ENCODE data around the gene TAF1B.

Gene TAF1B

GRCh38 chr2:9887513-9887912 is 44.2 kb downstream of the TAF1B start:
- H3K36me3 ChIP-seq (ENCODE audit: insufficient read depth, low read length), result peaks cover 29% of the 10 kb centered on the region
- H3K27me3 ChIP-seq (ENCODE audit: insufficient read depth, low read length), result no peaks in the 10 kb centered on the region
- peaks cover 19% of the 10 kb centered on the region for H3K4me1 ChIP-seq (ENCODE audit: control insufficient read depth, insufficient read depth, low read length, unreplicated experiment)
- no peak overlapping the region for H3K27ac ChIP-seq (ENCODE audit: low read depth, low read length)
- peaks cover 2% of the 10 kb centered on the region for H3K79me2 ChIP-seq (ENCODE audit: control insufficient read depth, insufficient read depth, low read length, unreplicated experiment)
- H2AFZ ChIP-seq (ENCODE audit: low read length, unreplicated experiment), result no peak overlapping the region
- no peak overlapping the region for H3K4me3 ChIP-seq (ENCODE audit: low read depth, low read length)

GRCh38 chr2:9889812-9890261 is 46.6 kb downstream of the TAF1B start:
- H3K27ac ChIP-seq (ENCODE audit: low read depth, low read length), result no peak overlapping the region
- peaks cover 2% of the 10 kb centered on the region for H3K79me2 ChIP-seq (ENCODE audit: control insufficient read depth, insufficient read depth, low read length, unreplicated experiment)
- no peak overlapping the region for H3K4me3 ChIP-seq (ENCODE audit: low read depth, low read length)
- no peak overlapping the region for H2AFZ ChIP-seq (ENCODE audit: low read length, unreplicated experiment)
- H3K27me3 ChIP-seq (ENCODE audit: insufficient read depth, low read length), result no peaks in the 10 kb centered on the region
- peaks cover 14% of the 10 kb centered on the region for H3K4me1 ChIP-seq (ENCODE audit: control insufficient read depth, insufficient read depth, low read length, unreplicated experiment)
- H3K36me3 ChIP-seq (ENCODE audit: insufficient read depth, low read length), result peaks cover 29% of the 10 kb centered on the region

- Histone ChIP-seq H3K36me3 (ENCODE audit: insufficient read depth, low read length) (peaks cover 24% of the 10 kb centered on the region), H3K4me1 (ENCODE audit: control insufficient read depth, insufficient read depth, low read length, unreplicated experiment) (peaks cover 22% of the 10 kb centered on the region), H3K27ac (ENCODE audit: low read depth, low read length) (no peak overlapping the region), H3K4me3 (ENCODE audit: low read depth, low read length) (no peak overlapping the region), H3K79me2 (ENCODE audit: control insufficient read depth, insufficient read depth, low read length, unreplicated experiment) (no peaks in the 10 kb centered on the region), H3K27me3 (ENCODE audit: insufficient read depth, low read length) (no peaks in the 10 kb centered on the region), H2AFZ (ENCODE audit: low read length, unreplicated experiment) (no peak overlapping the region)
Measured at GRCh38 chr2:9892236-9892635, 49.0 kb downstream of the TAF1B start.

- Histone ChIP-seq H3K36me3 (ENCODE audit: insufficient read depth, low read length) (0 out of 2 replicates have a peak, but pooled peaks cover 6% of the 10 kb centered on the region), H3K4me3 (ENCODE audit: low read depth, low read length) (no peak overlapping the region), H3K27me3 (ENCODE audit: insufficient read depth, low read length) (no peaks in the 10 kb centered on the region), H2AFZ (ENCODE audit: low read length, unreplicated experiment) (no peak overlapping the region), H3K27ac (ENCODE audit: low read depth, low read length) (peak overlapping the region; percentile 84), H3K4me1 (ENCODE audit: control insufficient read depth, insufficient read depth, low read length, unreplicated experiment) (peaks cover 35% of the 10 kb centered on the region), H3K79me2 (ENCODE audit: control insufficient read depth, insufficient read depth, low read length, unreplicated experiment) (no peaks in the 10 kb centered on the region)
Measured at GRCh38 chr2:9895669-9896590, 52.7 kb downstream of the TAF1B start.

GRCh38 chr2:9897331-9897737 is 54.1 kb downstream of the TAF1B start:
- H3K27ac ChIP-seq (ENCODE audit: low read depth, low read length), result peak overlapping the region; percentile 84
- H3K4me3 ChIP-seq (ENCODE audit: low read depth, low read length), result peak overlapping the region; percentile 49; the same call in 1 of the 2 replicates
- H3K27me3 ChIP-seq (ENCODE audit: insufficient read depth, low read length), result no peaks in the 10 kb centered on the region
- 0 out of 2 replicates have a peak, but pooled peaks cover under 1% of the 10 kb centered on the region for H3K36me3 ChIP-seq (ENCODE audit: insufficient read depth, low read length)
- H3K79me2 ChIP-seq (ENCODE audit: control insufficient read depth, insufficient read depth, low read length, unreplicated experiment), result no peaks in the 10 kb centered on the region
- H2AFZ ChIP-seq (ENCODE audit: low read length, unreplicated experiment), result no peak overlapping the region
- peaks cover 35% of the 10 kb centered on the region for H3K4me1 ChIP-seq (ENCODE audit: control insufficient read depth, insufficient read depth, low read length, unreplicated experiment)

- H2AFZ ChIP-seq (ENCODE audit: low read length, unreplicated experiment), result no peak overlapping the region
- H3K27me3 ChIP-seq (ENCODE audit: insufficient read depth, low read length), result no peaks in the 10 kb centered on the region
- H3K79me2 ChIP-seq (ENCODE audit: control insufficient read depth, insufficient read depth, low read length, unreplicated experiment), result no peaks in the 10 kb centered on the region
- peak overlapping the region; percentile 84 for H3K27ac ChIP-seq (ENCODE audit: low read depth, low read length)
- H3K36me3 ChIP-seq (ENCODE audit: insufficient read depth, low read length), result no peaks in the 10 kb centered on the region
- H3K4me1 ChIP-seq (ENCODE audit: control insufficient read depth, insufficient read depth, low read length, unreplicated experiment), result peaks cover 35% of the 10 kb centered on the region
- peak overlapping the region; percentile 49; the same call in 1 of the 2 replicates for H3K4me3 ChIP-seq (ENCODE audit: low read depth, low read length)
Measured at GRCh38 chr2:9897846-9898245, 54.6 kb downstream of the TAF1B start.

GRCh38 chr2:9905413-9905812 is 62.1 kb downstream of the TAF1B start:
- no peaks in the 10 kb centered on the region for H3K36me3 ChIP-seq (ENCODE audit: insufficient read depth, low read length)
- H3K4me3 ChIP-seq (ENCODE audit: low read depth, low read length), result no peak overlapping the region
- H3K27me3 ChIP-seq (ENCODE audit: insufficient read depth, low read length), result no peaks in the 10 kb centered on the region
- H3K4me1 ChIP-seq (ENCODE audit: control insufficient read depth, insufficient read depth, low read length, unreplicated experiment), result peaks cover 4% of the 10 kb centered on the region
- H2AFZ ChIP-seq (ENCODE audit: low read length, unreplicated experiment), result no peak overlapping the region
- no peaks in the 10 kb centered on the region for H3K79me2 ChIP-seq (ENCODE audit: control insufficient read depth, insufficient read depth, low read length, unreplicated experiment)
- H3K27ac ChIP-seq (ENCODE audit: low read depth, low read length), result no peak overlapping the region

- Histone ChIP-seq H3K27ac (ENCODE audit: low read depth, low read length) (no peak overlapping the region), H3K79me2 (ENCODE audit: control insufficient read depth, insufficient read depth, low read length, unreplicated experiment) (no peaks in the 10 kb centered on the region), H3K4me3 (ENCODE audit: low read depth, low read length) (no peak overlapping the region), H3K36me3 (ENCODE audit: insufficient read depth, low read length) (peaks cover 7% of the 10 kb centered on the region; the same call in 1 of the 2 replicates), H3K4me1 (ENCODE audit: control insufficient read depth, insufficient read depth, low read length, unreplicated experiment) (peaks cover 4% of the 10 kb centered on the region), H3K27me3 (ENCODE audit: insufficient read depth, low read length) (no peaks in the 10 kb centered on the region), H2AFZ (ENCODE audit: low read length, unreplicated experiment) (no peak overlapping the region)
Measured at GRCh38 chr2:9907402-9907801, 64.1 kb downstream of the TAF1B start.

GRCh38 chr2:9908639-9909038 is 65.4 kb downstream of the TAF1B start:
- Histone ChIP-seq H3K4me3 (ENCODE audit: low read depth, low read length) (no peak overlapping the region), H3K36me3 (ENCODE audit: insufficient read depth, low read length) (peaks cover 7% of the 10 kb centered on the region; the same call in 1 of the 2 replicates), H3K27me3 (ENCODE audit: insufficient read depth, low read length) (no peaks in the 10 kb centered on the region), H3K27ac (ENCODE audit: low read depth, low read length) (no peak overlapping the region), H3K4me1 (ENCODE audit: control insufficient read depth, insufficient read depth, low read length, unreplicated experiment) (peaks cover 4% of the 10 kb centered on the region), H2AFZ (ENCODE audit: low read length, unreplicated experiment) (no peak overlapping the region), H3K79me2 (ENCODE audit: control insufficient read depth, insufficient read depth, low read length, unreplicated experiment) (no peaks in the 10 kb centered on the region)

GRCh38 chr2:9909106-9909505 is 65.8 kb downstream of the TAF1B start:
- H3K4me1 ChIP-seq (ENCODE audit: control insufficient read depth, insufficient read depth, low read length, unreplicated experiment), result peaks cover 6% of the 10 kb centered on the region
- H3K27ac ChIP-seq (ENCODE audit: low read depth, low read length), result no peak overlapping the region
- H3K79me2 ChIP-seq (ENCODE audit: control insufficient read depth, insufficient read depth, low read length, unreplicated experiment), result no peaks in the 10 kb centered on the region
- H2AFZ ChIP-seq (ENCODE audit: low read length, unreplicated experiment), result no peak overlapping the region
- H3K4me3 ChIP-seq (ENCODE audit: low read depth, low read length), result no peak overlapping the region
- H3K27me3 ChIP-seq (ENCODE audit: insufficient read depth, low read length), result no peaks in the 10 kb centered on the region
- H3K36me3 ChIP-seq (ENCODE audit: insufficient read depth, low read length), result peaks cover 7% of the 10 kb centered on the region; the same call in 1 of the 2 replicates

GRCh38 chr2:9910699-9911098 is 67.4 kb downstream of the TAF1B start:
- Histone ChIP-seq H2AFZ (ENCODE audit: low read length, unreplicated experiment) (no peak overlapping the region), H3K36me3 (ENCODE audit: insufficient read depth, low read length) (peaks cover 18% of the 10 kb centered on the region; the same call in 1 of the 2 replicates), H3K79me2 (ENCODE audit: control insufficient read depth, insufficient read depth, low read length, unreplicated experiment) (no peaks in the 10 kb centered on the region), H3K27me3 (ENCODE audit: insufficient read depth, low read length) (no peaks in the 10 kb centered on the region), H3K4me3 (ENCODE audit: low read depth, low read length) (no peak overlapping the region), H3K27ac (ENCODE audit: low read depth, low read length) (no peak overlapping the region), H3K4me1 (ENCODE audit: control insufficient read depth, insufficient read depth, low read length, unreplicated experiment) (peaks cover 10% of the 10 kb centered on the region)
